ENCODE measurements around the gene TMEM168.

DNA sequence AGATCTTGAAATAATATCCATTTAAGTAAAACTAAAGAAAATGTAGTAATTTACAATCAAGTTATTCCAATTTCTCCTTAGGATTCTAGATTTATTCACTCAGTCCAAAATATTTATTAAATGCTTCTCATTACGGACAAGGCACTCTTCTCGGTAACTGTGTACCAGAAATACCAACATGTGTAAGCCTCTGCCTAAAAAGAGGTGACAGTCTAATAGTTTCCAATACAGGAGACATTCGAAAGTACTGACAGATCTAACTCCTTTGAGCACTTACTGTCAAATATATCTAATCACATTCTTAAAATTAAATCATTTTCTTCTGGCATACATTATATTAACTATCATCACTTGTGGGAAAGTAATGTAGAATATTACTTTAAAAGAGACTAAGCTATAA, 26.9 kb downstream of the TMEM168 start:
- TF ChIP-seq CTCF (IDR thresholded peaks at IDR 0.05): no peak
- no peak for TF ChIP-seq POLR2A (IDR thresholded peaks at IDR 0.05)

All from thyroid gland (tissue), 4 donors.